T follicular helper cell (primary cell): ENCODE data around the gene IGFLR1.

Experiments
- DNase-seq: peaks from one replicate; pipeline ENCODE4 v3.0.0-alpha.2; 2020; ENCODE audit warnings: low read depth

The IGFLR1 gene

GRCh38 chr19:35755550-35756376 lies 13.5 kb upstream of the IGFLR1 start:
- DNase-seq, result peak; percentile 40

DNA sequence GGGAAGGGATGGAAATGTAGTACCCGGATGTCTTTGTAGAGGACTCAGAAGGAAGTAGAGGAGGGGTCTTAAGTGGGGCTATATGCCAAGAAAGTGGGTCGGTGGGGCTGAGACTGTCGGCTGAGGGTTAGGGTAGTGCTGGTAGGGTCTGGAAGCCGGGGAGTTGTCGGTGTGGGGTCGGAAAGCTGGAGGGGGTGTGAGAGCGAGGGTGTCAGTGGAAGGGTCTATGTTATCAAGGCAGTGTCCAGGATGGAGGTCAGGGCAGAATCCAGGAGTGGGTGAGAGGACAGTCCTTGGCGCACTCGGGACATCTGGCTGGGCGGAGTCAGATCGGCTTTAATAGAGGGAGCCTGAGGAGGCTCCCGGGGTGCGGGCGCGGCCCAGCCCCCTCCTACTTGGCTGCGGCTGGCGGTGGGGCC lies 12.9 kb upstream of the IGFLR1 start:
- DNase-seq, result no peak

GRCh38 chr19:35754370-35755130 lies 12.3 kb upstream of the IGFLR1 start:
- DNase-seq, result no peak

GRCh38 chr19:35753634-35754369 lies 11.6 kb upstream of the IGFLR1 start:
- DNase-seq, result no peak

DNA sequence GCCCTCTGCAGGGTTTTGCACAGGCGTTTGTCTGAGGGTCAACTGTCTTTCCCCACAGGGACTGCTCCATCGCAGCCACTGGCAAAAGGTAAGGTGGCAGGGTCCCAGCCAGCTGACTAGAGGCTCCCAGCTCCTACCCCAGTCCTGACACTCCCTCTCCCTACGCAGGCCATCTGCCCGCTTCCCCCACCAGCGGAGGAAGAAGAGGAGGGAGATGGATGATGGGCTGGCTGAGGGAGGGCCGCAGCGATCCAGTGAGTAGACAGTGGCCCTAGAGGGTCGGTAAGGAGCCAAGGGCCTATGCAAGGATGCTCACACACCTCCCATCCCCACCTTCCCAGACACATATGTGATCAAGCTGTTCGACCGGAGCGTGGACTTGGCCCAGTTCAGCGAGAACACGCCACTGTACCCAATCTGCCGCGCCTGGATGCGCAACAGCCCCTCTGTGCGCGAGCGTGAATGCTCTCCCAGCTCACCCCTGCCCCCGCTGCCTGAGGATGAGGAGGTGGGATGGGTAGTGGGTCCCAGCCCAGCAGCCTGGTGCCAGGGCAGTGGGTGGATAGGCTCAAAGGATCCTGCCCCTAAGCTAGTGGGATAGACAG lies 10.6 kb upstream of the IGFLR1 start:
- DNase-seq, result no peak

- DNase-seq, result no peak
Observed at GRCh38 chr19:35751839-35752745, 9.8 kb upstream of the IGFLR1 start.

- DNase-seq, result no peak
Observed at GRCh38 chr19:35750167-35750566, 7.9 kb upstream of the IGFLR1 start.

- peak; percentile 98 for DNase-seq
Observed at GRCh38 chr19:35748106-35749020, 6.1 kb upstream of the IGFLR1 start, which contains the start of gene LIN37. Gene LIN37, plus strand, starts transcription at chr19:35748576. Its CDS starts 149 bp downstream, at chr19:35748725.

- no peak for DNase-seq
Observed at GRCh38 chr19:35746531-35746930, 4.3 kb upstream of the IGFLR1 start.

DNA sequence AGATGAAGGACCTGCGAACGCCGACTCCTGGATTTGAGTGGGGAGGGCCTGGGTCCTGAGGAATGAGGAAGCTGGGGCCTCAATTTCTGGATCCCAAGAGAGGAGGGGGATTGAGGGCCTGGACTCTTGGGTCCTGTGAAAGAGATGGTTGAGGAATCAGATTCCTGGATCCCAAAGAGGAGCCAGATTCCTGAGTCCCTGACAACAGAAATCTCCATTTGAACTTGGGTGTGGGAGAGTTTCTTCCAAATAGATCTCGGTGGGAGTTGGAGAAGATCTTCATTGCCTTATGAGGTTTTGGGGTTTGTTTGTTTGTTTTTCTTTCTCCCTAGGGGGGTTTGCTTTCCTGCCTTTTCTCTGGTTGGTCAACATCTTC lies 3.8 kb upstream of the IGFLR1 start:
- no peak for DNase-seq

GRCh38 chr19:35745328-35746086 lies 3.3 kb upstream of the IGFLR1 start, which contains the start of the genes PSENEN and U2AF1L4:
Gene PSENEN, plus strand, starts transcription at chr19:35745651. Its CDS starts 280 bp downstream, at chr19:35745931.
Gene U2AF1L4, minus strand, starts transcription at chr19:35745418. Its CDS starts 27 bp downstream, at chr19:35745391.
- DNase-seq, result peak; percentile 95

DNA sequence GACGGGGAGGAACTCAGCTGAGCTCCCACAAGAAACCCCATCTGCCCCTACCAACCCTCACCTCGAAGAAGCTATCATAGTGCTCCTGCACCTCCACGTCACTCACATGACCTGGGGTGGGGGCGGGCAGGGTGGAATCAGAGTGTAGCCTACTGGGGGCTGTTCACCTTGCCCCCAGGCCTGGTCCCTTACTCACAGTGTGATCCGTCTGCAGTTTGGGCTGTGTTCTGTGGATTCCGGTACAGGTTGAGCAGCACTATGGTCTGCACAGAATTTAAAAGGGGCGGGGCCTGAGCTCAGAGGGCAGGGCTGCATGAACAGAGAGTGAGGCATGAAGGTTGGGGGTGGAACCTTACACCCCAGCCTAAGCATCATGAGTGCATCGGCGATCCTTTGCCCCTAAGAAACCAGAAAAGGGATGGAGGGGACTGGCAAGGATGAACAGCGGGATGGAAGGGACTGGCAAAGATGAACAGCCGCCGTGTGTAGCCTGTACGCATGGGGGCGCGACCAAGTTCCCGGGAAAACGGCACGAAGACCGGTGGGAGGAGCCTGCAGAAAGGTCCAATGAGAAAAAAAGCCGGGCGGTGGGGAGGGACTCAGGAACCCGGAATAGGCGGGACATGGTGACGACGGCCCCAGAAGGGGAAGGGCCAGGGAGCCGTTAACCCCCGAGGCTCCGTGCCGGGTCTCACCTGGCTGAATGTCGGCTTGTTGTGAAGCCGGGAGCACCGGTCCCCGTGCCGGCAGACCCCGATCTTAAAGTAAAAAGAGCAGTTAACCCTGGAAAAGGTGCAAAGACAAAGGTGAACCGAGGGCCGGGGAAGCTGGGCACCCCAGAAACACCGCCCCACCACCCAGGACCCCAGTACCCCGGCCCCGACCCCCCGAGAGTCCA lies 2.4 kb upstream of the IGFLR1 start:
- peak; percentile 91 for DNase-seq

DNA sequence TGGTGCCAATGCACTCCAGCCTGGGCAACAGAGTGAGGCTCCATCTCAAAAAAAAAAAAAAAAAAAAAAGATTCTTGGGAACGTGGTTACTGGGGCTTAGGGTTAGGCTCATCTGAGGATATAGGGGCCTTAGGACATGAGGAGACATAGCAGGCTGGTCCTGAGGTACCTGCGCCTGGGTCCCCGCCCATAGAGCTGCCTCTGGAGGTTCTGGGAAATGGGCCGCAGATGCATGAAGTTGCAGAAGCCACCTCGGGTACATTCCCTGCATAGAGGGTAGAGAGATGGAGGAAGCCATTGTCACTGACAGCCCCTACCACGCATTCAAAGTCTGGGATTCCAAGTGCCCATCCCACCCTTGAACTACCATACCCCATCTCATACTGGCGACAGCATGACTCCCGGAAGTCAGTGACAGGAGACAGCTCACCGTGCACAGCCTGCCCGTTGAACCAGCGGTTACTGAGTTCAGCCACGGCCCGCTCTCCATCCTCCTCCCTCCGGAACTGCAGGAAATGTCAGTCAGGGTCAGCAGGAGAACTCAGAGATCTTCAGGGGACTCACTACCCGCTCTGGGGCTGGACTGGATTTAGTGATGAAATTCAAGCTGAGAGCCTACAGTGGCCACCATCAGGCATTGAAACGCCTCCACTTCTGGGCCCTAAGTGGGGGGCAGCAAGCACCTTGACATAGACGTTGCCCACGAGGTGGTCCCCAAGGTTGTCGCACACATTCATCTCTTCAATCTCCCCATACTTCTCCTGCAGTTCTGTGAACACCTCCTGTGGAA lies 1.6 kb upstream of the IGFLR1 start:
- no peak for DNase-seq

GRCh38 chr19:35741203-35741515 lies 1.1 kb downstream of the IGFLR1 start:
- DNase-seq, result no peak

DNA sequence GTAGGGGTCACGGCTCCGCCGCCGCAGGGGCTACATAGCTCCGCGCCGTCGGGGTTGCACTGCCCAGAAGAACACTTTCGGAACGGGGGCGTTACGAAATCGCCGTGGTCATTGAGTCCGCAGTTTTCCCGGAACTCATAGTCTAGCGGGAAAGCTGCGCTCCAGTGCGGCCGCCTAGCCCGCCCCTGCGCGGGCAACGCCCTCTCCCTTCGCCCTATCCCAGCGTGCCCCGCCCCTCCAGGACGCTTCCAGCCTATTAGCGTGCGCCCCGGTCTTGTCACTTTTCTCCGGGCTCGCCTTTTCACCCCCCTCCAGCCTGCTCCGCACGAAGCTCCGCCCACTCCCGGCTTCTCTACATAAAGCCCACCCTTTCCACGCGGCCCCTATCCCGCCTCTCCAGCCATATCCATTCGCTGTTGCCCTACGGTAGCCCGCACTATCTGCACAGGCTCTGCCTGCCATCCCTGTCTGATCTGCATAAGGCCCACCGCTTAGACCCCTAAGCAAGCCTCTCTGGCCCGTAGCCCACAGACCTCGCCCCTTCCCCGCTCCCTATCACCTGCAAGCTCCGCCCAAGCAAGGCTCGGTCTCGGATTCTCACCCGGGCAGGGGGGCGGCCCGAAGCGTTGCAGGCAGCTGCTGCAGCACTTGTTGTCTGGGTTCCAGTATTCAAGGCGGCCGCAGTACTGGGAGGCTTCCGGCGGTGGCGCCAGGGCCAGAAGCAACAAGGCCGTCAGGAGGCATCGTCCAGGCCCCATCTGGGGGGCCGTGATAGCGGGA lies 1.6 kb downstream of the IGFLR1 start:
- DNase-seq, result peak; percentile 93

DNA sequence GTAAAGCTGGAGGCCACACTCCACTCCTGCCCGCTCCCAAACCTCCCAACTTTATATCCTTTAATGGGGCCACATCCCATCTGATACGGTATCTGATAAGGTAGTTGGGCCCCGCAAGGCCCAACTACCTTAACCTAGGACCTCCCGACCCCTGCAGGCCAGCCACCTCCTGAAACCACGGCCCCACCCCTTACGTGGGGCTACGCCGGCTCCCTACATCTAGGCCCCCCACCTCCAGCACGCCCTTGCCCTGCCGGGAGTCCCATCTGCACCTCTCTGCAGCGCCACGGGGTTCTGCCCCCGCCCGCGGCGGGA lies 2.2 kb downstream of the IGFLR1 start:
- DNase-seq, result no peak
